Common myeloid progenitor, CD34-positive (primary cell): ENCODE results near the gene NRP2.

ENCODE experiments used
- CTCF ChIA-PET: fragments of 350-600 bp; sonication (Branson Sonifier 250); formaldehyde crosslinking; loops from one replicate; lab custom pipeline; 2021; ENCODE audit warnings: antibody characterized with exemption; lab: Charles Lee
- POLR2A ChIA-PET: fragments of 350-600 bp; sonication (Branson Sonifier 250); formaldehyde crosslinking; loops from one replicate; lab custom pipeline; 2021; ENCODE audit warnings: antibody characterized with exemption; lab: Charles Lee
- DNase-seq, 3 donors: peaks; one replicate each; pipeline versions ENCODE4 v3.0.0 to v3.0.0-alpha.2; 2013
- H3K27ac ChIP-seq, 2 experiments: 1 replicate in 1 of 2; 2 replicates in 1 of 2; pipeline ENCODE4 v1.7.0; 2013; ENCODE audit warnings: inconsistent platforms in 2 of 2, low read length in 2 of 2, mild to moderate bottlenecking in 2 of 2, low read depth in 1 of 2, moderate library complexity in 1 of 2; ENCODE audit not compliant: severe bottlenecking in 2 of 2, insufficient read depth in 1 of 2, poor library complexity in 1 of 2
- H3K27me3 ChIP-seq, 5 experiments: replicated peaks in 2 of 5; 1 replicate in 3 of 5; 2 replicates in 2 of 5; pipeline versions ENCODE4 v1.6.1 to v1.7.0; 2013; ENCODE audit warnings: low read length in 4 of 5, mild to moderate bottlenecking in 2 of 5, moderate library complexity in 2 of 5, inconsistent platforms in 1 of 5; ENCODE audit not compliant: insufficient read depth in 5 of 5, control insufficient read depth in 4 of 5
- H3K36me3 ChIP-seq, 4 experiments: 1 replicate in 2 of 4; 2 replicates in 2 of 4; pipeline versions ENCODE4 v1.6.1 to v1.7.0; 2013; ENCODE audit warnings: low read length in 3 of 4, control low read depth in 1 of 4, mild to moderate bottlenecking in 1 of 4; ENCODE audit not compliant: control insufficient read depth in 4 of 4, insufficient read depth in 4 of 4
- H3K4me1 ChIP-seq, 4 experiments: 1 replicate in 3 of 4; 2 replicates in 1 of 4; pipeline versions ENCODE4 v1.6.1 to v1.7.1; 2013; ENCODE audit warnings: low read length in 3 of 4, mild to moderate bottlenecking in 3 of 4, control low read depth in 1 of 4, inconsistent platforms in 1 of 4, moderate library complexity in 1 of 4; ENCODE audit not compliant: control insufficient read depth in 4 of 4, insufficient read depth in 4 of 4; ENCODE audit errors: control extremely low read depth in 1 of 4
- H3K4me3 ChIP-seq, 7 experiments: 1 replicate in 4 of 7; 2 replicates in 3 of 7; pipeline versions ENCODE4 v1.5.1 to v1.7.0; 2013; ENCODE audit warnings: mild to moderate bottlenecking in 7 of 7, low read length in 6 of 7, moderate library complexity in 6 of 7, inconsistent platforms in 2 of 7, low read depth in 2 of 7, control low read depth in 1 of 7; ENCODE audit not compliant: insufficient read depth in 4 of 7, control insufficient read depth in 1 of 7; ENCODE audit errors: extremely low read depth in 1 of 7
- H3K9me3 ChIP-seq, 5 experiments: 1 replicate in 4 of 5; 2 replicates in 1 of 5; pipeline versions ENCODE4 v1.6.1 to v1.7.1; 2013; ENCODE audit warnings: low read length in 4 of 5, mild to moderate bottlenecking in 2 of 5, inconsistent platforms in 1 of 5, low read depth in 1 of 5, moderate library complexity in 1 of 5; ENCODE audit not compliant: control insufficient read depth in 4 of 5, insufficient read depth in 2 of 5; ENCODE audit errors: control extremely low read depth in 1 of 5
- WGBS: methylation state at CpG from one replicate; pipeline ENCODE4 v1.1.5; 2013; ENCODE audit not compliant: insufficient coverage; 5-methylcytosine and 5-hydroxymethylcytosine counted together

Gene NRP2

GRCh38 chr2:205768815-205769494 is 86.7 kb downstream of the NRP2 start:
- 100% methylated on average over 1 of the region's 4 CpGs for WGBS
- Histone ChIP-seq H3K4me3 (no peak overlapping the region), H3K4me1 (peaks cover 19 to 57% (median 44%) of the 10 kb centered on the region in 4 experiments), H3K27ac (no peak overlapping the region), H3K36me3 (no peaks in the 10 kb centered on the region), H3K9me3 (no peaks in the 10 kb centered on the region), H3K27me3 (peaks cover 0 to 21% (median 0%) of the 10 kb centered on the region in 5 experiments)
- no peak for DNase-seq
- ChIA-PET CTCF (interaction anchor here (1.0 to 1.3 kb wide), 2 partner anchors 116 to 157 kb away, joined by 4 to 5 read pairs; no protein-coding TSS in a partner anchor), POLR2A (interaction anchor here (1.0 kb wide), 1 partner anchor 26 kb away, joined by 3 read pairs; no protein-coding TSS in a partner anchor)

DNA sequence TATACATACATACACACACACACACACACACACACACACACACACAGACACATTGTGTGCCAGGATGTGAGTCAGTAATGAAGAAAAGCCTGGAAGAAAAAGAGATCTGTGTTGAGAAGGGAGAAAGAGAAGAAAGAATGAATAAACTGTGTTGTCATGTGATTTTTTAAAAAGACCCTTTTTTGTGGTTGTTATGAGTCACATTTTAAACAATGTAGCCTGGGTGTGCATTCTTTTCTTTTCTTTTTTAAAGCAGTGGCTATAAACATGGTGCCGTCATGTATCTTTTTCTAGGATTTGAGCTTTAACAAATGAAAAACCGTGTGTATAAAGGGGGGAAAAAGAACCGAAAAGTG is 87.2 kb downstream of the NRP2 start:
- H3K36me3 ChIP-seq, result no peaks in the 10 kb centered on the region
- ChIA-PET CTCF (interaction anchor here (0.9 kb wide), 1 partner anchor 52 kb away, joined by 3 read pairs; no protein-coding TSS in a partner anchor), POLR2A (no interaction called here)
- no peak overlapping the region for H3K27ac ChIP-seq
- DNase-seq, result peak in 2 of 3 donors; percentile 56 to 74
- H3K4me3 ChIP-seq, result no peak overlapping the region
- H3K9me3 ChIP-seq, result no peaks in the 10 kb centered on the region
- H3K4me1 ChIP-seq, result peaks cover 19 to 57% (median 42%) of the 10 kb centered on the region in 4 experiments
- peaks cover 0 to 18% (median 0%) of the 10 kb centered on the region in 5 experiments for H3K27me3 ChIP-seq
- WGBS, result no CpG with 5 or more reads among the region's 3 CpGs

- H3K4me3 ChIP-seq, result no peak overlapping the region
- H3K4me1 ChIP-seq, result peaks cover 19 to 55% (median 39%) of the 10 kb centered on the region in 4 experiments
- no peaks in the 10 kb centered on the region for H3K9me3 ChIP-seq
- H3K36me3 ChIP-seq, result no peaks in the 10 kb centered on the region
- peaks cover 0 to 14% (median 0%) of the 10 kb centered on the region in 5 experiments for H3K27me3 ChIP-seq
- H3K27ac ChIP-seq, result no peak overlapping the region
- ChIA-PET POLR2A (no interaction called here), CTCF (interaction anchor here (0.9 kb wide), 1 partner anchor 52 kb away, joined by 3 read pairs; no protein-coding TSS in a partner anchor)
- WGBS, result 70% methylated on average over 7 of the region's 7 CpGs
- no peak for DNase-seq
Measured at GRCh38 chr2:205769879-205770278, 87.6 kb downstream of the NRP2 start.

- no peaks in the 10 kb centered on the region for H3K36me3 ChIP-seq
- no peak overlapping the region for H3K27ac ChIP-seq
- H3K4me1 ChIP-seq, result peaks cover 19 to 55% (median 39%) of the 10 kb centered on the region in 4 experiments
- no peaks in the 10 kb centered on the region for H3K9me3 ChIP-seq
- ChIA-PET CTCF (no interaction called here), POLR2A (interaction anchor here (1.2 kb wide), 1 partner anchor 10 kb away, joined by 3 read pairs; no protein-coding TSS in a partner anchor)
- WGBS, result 90% methylated on average over 2 of the region's 7 CpGs
- DNase-seq, result no peak
- H3K4me3 ChIP-seq, result no peak overlapping the region
- H3K27me3 ChIP-seq, result peaks cover 0 to 7% (median 0%) of the 10 kb centered on the region in 5 experiments
Measured at GRCh38 chr2:205770577-205770976, 88.3 kb downstream of the NRP2 start.

DNA sequence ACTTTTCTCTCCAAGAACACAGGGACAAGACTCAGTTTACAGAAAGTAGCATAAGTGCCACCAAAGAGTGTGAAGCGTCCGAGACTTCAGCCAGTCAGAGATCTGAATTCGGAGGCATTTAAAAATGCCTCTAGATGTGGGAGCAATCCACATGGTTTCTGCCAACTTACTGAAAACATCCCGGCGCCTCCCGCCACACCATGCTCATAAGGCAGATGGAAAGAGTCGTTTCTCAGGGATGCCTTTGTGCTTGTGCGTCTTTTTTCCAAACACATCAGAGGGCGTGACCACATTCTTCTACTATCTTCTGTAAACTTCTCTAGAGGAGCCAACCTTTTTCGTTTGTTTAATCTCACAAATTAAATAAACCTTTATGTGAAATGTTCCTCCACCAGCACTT is 88.7 kb downstream of the NRP2 start:
- POLR2A ChIA-PET, result interaction anchor here (1.2 kb wide), 1 partner anchor 10 kb away, joined by 3 read pairs; no protein-coding TSS in a partner anchor
- CTCF ChIA-PET, result interaction anchor here (1.8 kb wide), 1 partner anchor 44 kb away, joined by 3 read pairs; no protein-coding TSS in a partner anchor

GRCh38 chr2:205771666-205772065 is 89.4 kb downstream of the NRP2 start:
- WGBS, result 50% methylated on average over 2 of the region's 2 CpGs
- no peak overlapping the region for H3K4me3 ChIP-seq
- no peaks in the 10 kb centered on the region for H3K27me3 ChIP-seq
- DNase-seq, result no peak
- peaks cover 19 to 55% (median 39%) of the 10 kb centered on the region in 4 experiments for H3K4me1 ChIP-seq
- ChIA-PET CTCF (interaction anchor here (1.8 kb wide), 1 partner anchor 43 kb away, joined by 3 read pairs; no protein-coding TSS in a partner anchor), POLR2A (no interaction called here)
- no peaks in the 10 kb centered on the region for H3K9me3 ChIP-seq
- no peaks in the 10 kb centered on the region for H3K36me3 ChIP-seq
- H3K27ac ChIP-seq, result no peak overlapping the region

More for the DNA sequence above, 88.7 kb downstream of the NRP2 start:
- H3K4me1 ChIP-seq, result peaks cover 19 to 55% (median 39%) of the 10 kb centered on the region in 4 experiments
- H3K4me3 ChIP-seq, result no peak overlapping the region
- no peaks in the 10 kb centered on the region for H3K9me3 ChIP-seq
- WGBS, result 98% methylated on average over 10 of the region's 10 CpGs
- H3K27ac ChIP-seq, result no peak overlapping the region
- no peaks in the 10 kb centered on the region for H3K36me3 ChIP-seq
- peaks cover 0 to 5% (median 0%) of the 10 kb centered on the region in 5 experiments for H3K27me3 ChIP-seq
- no peak for DNase-seq

DNA sequence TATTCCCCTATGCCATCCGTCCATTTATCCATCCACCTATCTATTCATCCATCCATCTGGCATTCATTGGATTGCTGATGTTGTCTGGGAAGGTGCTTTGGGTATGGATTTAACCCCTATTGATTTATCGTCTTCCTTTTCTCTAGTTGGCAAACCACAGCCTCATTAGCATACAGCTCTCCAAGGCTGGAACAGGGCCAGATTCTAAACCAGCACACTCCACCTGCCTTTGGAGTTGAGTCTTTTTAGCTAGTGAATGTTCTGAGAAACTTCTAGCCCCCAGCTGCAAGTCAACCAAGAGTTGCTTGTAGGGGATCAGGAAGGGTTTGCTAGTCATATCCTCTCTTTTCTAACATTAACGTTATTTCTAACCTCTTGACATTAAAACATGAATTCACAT is 90.7 kb downstream of the NRP2 start:
- no CpG with 5 or more reads among the region's 3 CpGs for WGBS
- CTCF ChIA-PET, result interaction anchor here (0.6 to 4.2 kb wide), 5 partner anchors 14 to 112 kb away, joined by 3 to 36 read pairs (median 3); no protein-coding TSS in a partner anchor
- Histone ChIP-seq H3K4me1 (peaks cover 19 to 49% (median 37%) of the 10 kb centered on the region in 4 experiments), H3K27ac (no peak overlapping the region), H3K4me3 (no peak overlapping the region), H3K36me3 (no peaks in the 10 kb centered on the region), H3K27me3 (no peaks in the 10 kb centered on the region), H3K9me3 (no peaks in the 10 kb centered on the region)
- DNase-seq, result peak; percentile 25 to 73 (median 64)
- POLR2A ChIA-PET, result interaction anchor here (0.7 kb wide), 1 partner anchor 97 kb away, joined by 3 read pairs; no protein-coding TSS in a partner anchor
